ENCODE measurements around the gene SLC5A7. TPM values are rescaled to one million over a fixed set of nuclear protein-coding genes. Genes with fewer than 3 reads are reported as not detected.

SLC5A7 gene
- total and polyA plus RNA-seq, 4 donors: under 0.01 TPM; not detected in 3

GRCh38 chr2:108048752-108049151 is 62.4 kb downstream of the SLC5A7 start:
- 55% methylated on average over 5 of the region's 5 CpGs for WGBS
- DNase-seq (ENCODE audit: low spot score): no peak
- no peak for TF ChIP-seq MAX (IDR thresholded peaks at IDR 0.05)
- no peak for TF ChIP-seq TAF1 (conservative IDR thresholded peaks at IDR 0.05)
- TF ChIP-seq REST (IDR thresholded peaks at IDR 0.05): no peak
- TF ChIP-seq YY1 (IDR thresholded peaks at IDR 0.05): no peak

GRCh38 chr2:108058576-108059137 is 72.3 kb downstream of the SLC5A7 start:
- no peak overlapping the region for H3K9ac ChIP-seq (ENCODE audit: low read depth in 1 of 2, low read length in 2 of 2)
- 63% methylated on average over 3 of the region's 3 CpGs for WGBS

More at GRCh38 chr2:108048752-108049151, 62.4 kb downstream of the SLC5A7 start:
- H3K36me3 ChIP-seq (ENCODE audit: control insufficient read depth in 4 of 4, insufficient read depth in 3 of 4, low read depth in 1 of 4, low read length in 3 of 4): no peaks in the 10 kb centered on the region
- H3K4me3 ChIP-seq (ENCODE audit: low read depth in 1 of 3, low read length in 3 of 3): no peak overlapping the region
- H3K9me3 ChIP-seq (ENCODE audit: control insufficient read depth in 4 of 4, low read length in 3 of 4): peaks cover 0 to 4% (median 1%) of the 10 kb centered on the region in 4 donors
- no peaks in the 10 kb centered on the region for H3K27me3 ChIP-seq (ENCODE audit: control insufficient read depth in 4 of 4, insufficient read depth in 4 of 4, low read length in 3 of 4)
- no peaks in the 10 kb centered on the region for H3K4me1 ChIP-seq (ENCODE audit: control insufficient read depth in 4 of 4, insufficient read depth in 4 of 4, low read length in 3 of 4)
- no peak overlapping the region for H3K9ac ChIP-seq (ENCODE audit: low read depth in 1 of 2, low read length in 2 of 2)
- no peak overlapping the region for H3K27ac ChIP-seq (ENCODE audit: low read depth in 1 of 2, low read length in 2 of 2)

More at GRCh38 chr2:108058576-108059137, 72.3 kb downstream of the SLC5A7 start:
- no peak for DNase-seq (ENCODE audit: low spot score)
- H3K27ac ChIP-seq (ENCODE audit: low read depth in 1 of 2, low read length in 2 of 2): no peak overlapping the region
- no peaks in the 10 kb centered on the region for H3K4me1 ChIP-seq (ENCODE audit: control insufficient read depth in 4 of 4, insufficient read depth in 4 of 4, low read length in 3 of 4)
- H3K27me3 ChIP-seq (ENCODE audit: control insufficient read depth in 4 of 4, insufficient read depth in 4 of 4, low read length in 3 of 4): peaks cover 0 to 3% (median 0%) of the 10 kb centered on the region in 4 donors
- H3K36me3 ChIP-seq (ENCODE audit: control insufficient read depth in 4 of 4, insufficient read depth in 3 of 4, low read depth in 1 of 4, low read length in 3 of 4): no peaks in the 10 kb centered on the region
- H3K9me3 ChIP-seq (ENCODE audit: control insufficient read depth in 4 of 4, low read length in 3 of 4): no peaks in the 10 kb centered on the region
- no peak overlapping the region for H3K4me3 ChIP-seq (ENCODE audit: low read depth in 1 of 3, low read length in 3 of 3)
- TF ChIP-seq NR2F2 (IDR thresholded peaks at IDR 0.05) (no peak), REST (IDR thresholded peaks at IDR 0.05) (no peak), FOXA1 (IDR thresholded peaks at IDR 0.05) (no peak), MAX (IDR thresholded peaks at IDR 0.05) (no peak), HNF4G (IDR thresholded peaks at IDR 0.05) (no peak), ZBTB33 (IDR thresholded peaks at IDR 0.05) (no peak), EGR1 (IDR thresholded peaks at IDR 0.05; ENCODE audit: low read depth in 2 of 2) (no peak), ATF3 (IDR thresholded peaks at IDR 0.05) (no peak), CTCF (IDR thresholded peaks at IDR 0.05; ENCODE audit: low read depth, low read length, missing input control) (no peak), RXRA (IDR thresholded peaks at IDR 0.05) (no peak), TAF1 (conservative IDR thresholded peaks at IDR 0.05) (no peak)

All from liver (tissue), 9 donors.